Regular cardiac myocyte (primary cell): ENCODE measurements around the gene ZNF100. TPM values are rescaled to one million over a fixed set of nuclear protein-coding genes. Genes with fewer than 3 reads are reported as not detected.

Experiments
- total RNA-seq: library from RNA; depleted of rRNA; stranded (reverse); fragments of >200 nt; gene quantifications from 2 replicates; pipeline ENCODE4 v1.2.3, GENCODE V29; 2014

Gene ZNF100
- 2.5 and 5.2 TPM in 2 replicates for total RNA-seq

DNA sequence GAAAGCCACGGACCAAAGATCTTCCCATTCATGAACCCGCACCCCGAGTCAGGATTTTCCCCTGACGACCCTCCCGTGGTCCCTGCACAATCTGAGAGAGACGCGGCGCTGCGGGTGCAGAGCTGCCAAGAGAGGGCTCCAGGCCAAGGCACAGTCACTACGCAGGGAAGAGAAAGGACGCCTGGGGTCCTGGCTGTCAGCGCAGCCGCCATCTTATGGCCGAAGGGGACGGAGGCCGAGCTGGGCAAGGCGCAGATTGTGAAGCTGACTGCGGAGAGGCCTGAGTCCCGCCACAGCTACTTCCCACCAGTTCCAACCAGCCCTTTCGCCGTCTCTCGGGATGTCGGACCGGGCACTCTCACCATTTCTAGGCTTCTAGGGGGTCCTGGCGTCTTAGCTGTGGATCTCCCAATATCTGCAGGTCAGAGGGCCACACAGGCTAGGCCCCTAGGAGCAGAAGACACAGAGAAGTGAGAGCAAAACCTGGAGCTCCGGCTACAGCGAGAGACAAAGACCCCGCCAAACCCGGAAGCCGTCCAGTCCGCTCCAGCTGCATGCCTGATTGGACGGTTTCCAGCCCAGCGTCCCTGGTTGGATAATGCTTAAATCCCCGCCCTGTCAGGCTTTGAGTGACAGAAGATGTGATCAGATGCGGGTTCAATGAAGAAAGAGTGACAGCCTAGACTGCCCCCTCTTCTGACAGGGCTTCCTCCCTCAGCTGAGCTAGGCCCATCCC, at the start of gene ZNF100:
Gene ZNF100 (minus strand): TSS at position 515 of the 736 bp plus-strand sequence. CDS start 150 bp downstream, at position 365.

Other genes starting within 250 kb of the ZNF100 start
- gene ZNF43, start 68.6 kb upstream of the ZNF100 start, total RNA-seq: 4.8 and 5.6 TPM in 2 replicates
- gene ZNF208, start 243.4 kb upstream of the ZNF100 start, total RNA-seq: under 0.01 and 1.4 TPM in 2 replicates